C4-2B (cell line): ENCODE results near the gene AGT.

Experiments used
- ZFX ChIP-seq: fragments of 450-650 bp; IDR thresholded peaks from 2 replicates; pipeline ENCODE4 v1.6.1; 2017
- TF ChIP-seq, protein P1 (sequence below): fragments of 450-650 bp; conservative IDR thresholded peaks from 2 replicates; pipeline ENCODE4 v1.5.1; 2017; ENCODE audit warnings: mild to moderate bottlenecking

GRCh38 chr1:230710543-230710904 is 3.4 kb downstream of the AGT start:
- TF ChIP-seq, protein P1, sequence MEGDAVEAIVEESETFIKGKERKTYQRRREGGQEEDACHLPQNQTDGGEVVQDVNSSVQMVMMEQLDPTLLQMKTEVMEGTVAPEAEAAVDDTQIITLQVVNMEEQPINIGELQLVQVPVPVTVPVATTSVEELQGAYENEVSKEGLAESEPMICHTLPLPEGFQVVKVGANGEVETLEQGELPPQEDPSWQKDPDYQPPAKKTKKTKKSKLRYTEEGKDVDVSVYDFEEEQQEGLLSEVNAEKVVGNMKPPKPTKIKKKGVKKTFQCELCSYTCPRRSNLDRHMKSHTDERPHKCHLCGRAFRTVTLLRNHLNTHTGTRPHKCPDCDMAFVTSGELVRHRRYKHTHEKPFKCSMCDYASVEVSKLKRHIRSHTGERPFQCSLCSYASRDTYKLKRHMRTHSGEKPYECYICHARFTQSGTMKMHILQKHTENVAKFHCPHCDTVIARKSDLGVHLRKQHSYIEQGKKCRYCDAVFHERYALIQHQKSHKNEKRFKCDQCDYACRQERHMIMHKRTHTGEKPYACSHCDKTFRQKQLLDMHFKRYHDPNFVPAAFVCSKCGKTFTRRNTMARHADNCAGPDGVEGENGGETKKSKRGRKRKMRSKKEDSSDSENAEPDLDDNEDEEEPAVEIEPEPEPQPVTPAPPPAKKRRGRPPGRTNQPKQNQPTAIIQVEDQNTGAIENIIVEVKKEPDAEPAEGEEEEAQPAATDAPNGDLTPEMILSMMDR, result no peak
- no peak for TF ChIP-seq ZFX
